NCI-H748 (cell line): Measurements from ENCODE around the gene RRP1.
A peak's percentile ranks its signal among the peaks of the same experiment; 100 is the strongest.

Experiments
- DNase-seq: peaks from one replicate; lab custom pipeline; 2025; ENCODE audit not compliant: unreplicated experiment; lab: John Stamatoyannopoulos, UW

The RRP1 gene

GRCh38 chr21:43789276-43790009, at the start of gene RRP1:
Gene RRP1 (plus strand): TSS chr21:43789577. CDS start chr21:43789630, 53 bp downstream.
- peak; percentile 87 for DNase-seq

- DNase-seq: peak; percentile 4
Observed at GRCh38 chr21:43739621-43740435, 49.5 kb upstream of the RRP1 start.

GRCh38 chr21:43740497-43741156, 48.8 kb upstream of the RRP1 start:
- DNase-seq: peak; percentile 56

- DNase-seq: no peak
Observed at GRCh38 chr21:43741423-43742096, 47.8 kb upstream of the RRP1 start.

GRCh38 chr21:43743947-43744346, 45.4 kb upstream of the RRP1 start:
- DNase-seq: no peak

GRCh38 chr21:43744725-43745124, 44.7 kb upstream of the RRP1 start:
- no peak for DNase-seq

- DNase-seq: no peak
Observed at GRCh38 chr21:43745772-43746517, 43.4 kb upstream of the RRP1 start.

- DNase-seq: no peak
Observed at GRCh38 chr21:43748622-43749021, 40.8 kb upstream of the RRP1 start.

GRCh38 chr21:43749651-43750262, 39.6 kb upstream of the RRP1 start:
- DNase-seq: no peak

GRCh38 chr21:43750339-43751033, 38.9 kb upstream of the RRP1 start:
- no peak for DNase-seq

- no peak for DNase-seq
Observed at GRCh38 chr21:43751955-43752591, 37.3 kb upstream of the RRP1 start.

GRCh38 chr21:43752758-43753438, 36.5 kb upstream of the RRP1 start:
- DNase-seq: no peak

GRCh38 chr21:43753439-43753799, 36.0 kb upstream of the RRP1 start:
- DNase-seq: no peak

GRCh38 chr21:43754948-43755781, 34.2 kb upstream of the RRP1 start:
- no peak for DNase-seq

- DNase-seq: no peak
Observed at GRCh38 chr21:43755820-43756594, 33.4 kb upstream of the RRP1 start.

GRCh38 chr21:43757601-43758000, 31.8 kb upstream of the RRP1 start:
- DNase-seq: no peak

GRCh38 chr21:43758111-43758641, 31.2 kb upstream of the RRP1 start:
- DNase-seq: no peak
